Epithelial cell of proximal tubule (primary cell): Measurements from ENCODE around the gene GNG2. TPM values are rescaled to one million over a fixed set of nuclear protein-coding genes. Genes with fewer than 3 reads are reported as not detected.

ENCODE experiments used
- DNase-seq: peaks from one replicate; pipeline ENCODE4 v3.0.0-alpha.2; 2011; ENCODE audit warnings: low read depth
- H3K4me3 ChIP-seq: 2 replicates; pipeline ENCODE4 v1.5.1; 2011; ENCODE audit warnings: low read depth, mild to moderate bottlenecking, low read length
- total RNA-seq: library from RNA; depleted of rRNA; stranded (reverse); fragments of >200 nt; gene quantifications from 2 replicates; pipeline ENCODE4 v1.2.3, GENCODE V29; 2015
- TF ChIP-seq, protein P1 (sequence below): conservative IDR thresholded peaks from 2 replicates; pipeline ENCODE4 v1.5.1; 2012; ENCODE audit warnings: low read depth, mild to moderate bottlenecking, low read length

The GNG2 gene
- total RNA-seq, 1 donor from 2014 or later, result 2.5 TPM

GRCh38 chr14:51977075-51977474, 116.7 kb downstream of the GNG2 start:
- H3K4me3 ChIP-seq, result no peak overlapping the region
- TF ChIP-seq, protein P1, sequence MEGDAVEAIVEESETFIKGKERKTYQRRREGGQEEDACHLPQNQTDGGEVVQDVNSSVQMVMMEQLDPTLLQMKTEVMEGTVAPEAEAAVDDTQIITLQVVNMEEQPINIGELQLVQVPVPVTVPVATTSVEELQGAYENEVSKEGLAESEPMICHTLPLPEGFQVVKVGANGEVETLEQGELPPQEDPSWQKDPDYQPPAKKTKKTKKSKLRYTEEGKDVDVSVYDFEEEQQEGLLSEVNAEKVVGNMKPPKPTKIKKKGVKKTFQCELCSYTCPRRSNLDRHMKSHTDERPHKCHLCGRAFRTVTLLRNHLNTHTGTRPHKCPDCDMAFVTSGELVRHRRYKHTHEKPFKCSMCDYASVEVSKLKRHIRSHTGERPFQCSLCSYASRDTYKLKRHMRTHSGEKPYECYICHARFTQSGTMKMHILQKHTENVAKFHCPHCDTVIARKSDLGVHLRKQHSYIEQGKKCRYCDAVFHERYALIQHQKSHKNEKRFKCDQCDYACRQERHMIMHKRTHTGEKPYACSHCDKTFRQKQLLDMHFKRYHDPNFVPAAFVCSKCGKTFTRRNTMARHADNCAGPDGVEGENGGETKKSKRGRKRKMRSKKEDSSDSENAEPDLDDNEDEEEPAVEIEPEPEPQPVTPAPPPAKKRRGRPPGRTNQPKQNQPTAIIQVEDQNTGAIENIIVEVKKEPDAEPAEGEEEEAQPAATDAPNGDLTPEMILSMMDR, result no peak
- DNase-seq, result no peak

DNA sequence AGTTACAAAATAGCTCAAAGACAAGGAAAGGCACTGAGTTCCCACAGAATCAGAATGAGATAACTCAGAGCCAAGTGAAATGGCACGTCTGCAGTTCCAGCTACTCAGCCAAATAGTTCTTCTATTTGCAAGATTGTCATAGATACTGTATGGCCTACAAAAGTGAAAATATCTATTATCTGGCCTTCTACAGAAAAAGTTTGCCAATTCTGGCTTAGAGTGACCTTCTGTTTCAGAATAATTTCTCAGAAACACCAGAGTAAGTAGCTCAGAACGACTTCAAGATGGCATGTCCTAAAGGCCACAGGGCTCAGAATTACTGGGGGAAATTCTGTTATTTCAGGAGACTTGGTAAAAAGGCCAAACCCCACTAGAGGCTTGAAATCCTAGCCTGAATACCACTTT, 118.3 kb downstream of the GNG2 start:
- DNase-seq, result no peak
- no peak overlapping the region for H3K4me3 ChIP-seq
- TF ChIP-seq, protein P1, result no peak

- no peak overlapping the region for H3K4me3 ChIP-seq
- TF ChIP-seq, protein P1, result peak; percentile 90
- no peak for DNase-seq
Observed at GRCh38 chr14:51979088-51979709, 118.8 kb downstream of the GNG2 start.

DNA sequence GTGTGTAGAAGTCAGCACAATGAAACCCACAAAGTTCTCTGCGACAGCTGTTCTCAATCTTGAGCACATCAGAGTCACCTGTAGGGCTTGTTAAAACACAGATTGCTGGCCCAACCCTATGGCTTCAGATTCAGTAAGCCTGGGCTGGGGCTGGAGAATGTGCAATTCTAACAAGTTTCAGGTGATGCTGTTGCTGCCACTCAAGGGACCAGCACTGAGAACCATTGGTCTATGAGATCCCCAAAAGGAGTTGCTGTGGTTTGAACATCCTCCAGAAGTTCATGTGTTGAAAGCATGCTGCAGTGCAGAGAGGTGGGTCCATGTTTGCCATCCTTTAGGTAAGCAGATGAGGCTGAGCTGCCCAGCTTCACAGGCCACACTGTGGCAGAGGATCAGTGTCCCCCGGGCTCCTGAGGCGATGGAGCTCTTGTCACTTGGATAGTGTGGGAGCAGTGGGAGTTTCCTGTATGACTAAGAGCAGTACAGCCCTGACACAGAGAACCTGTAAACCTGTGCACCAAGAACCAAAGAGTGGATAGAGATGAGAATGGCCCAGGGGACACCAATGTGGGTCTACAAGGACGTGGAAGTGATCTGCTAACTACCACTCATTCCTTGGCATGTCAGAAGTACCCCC, 120.9 kb downstream of the GNG2 start:
- DNase-seq, result no peak
- H3K4me3 ChIP-seq, result no peak overlapping the region
- TF ChIP-seq, protein P1, result no peak

DNA sequence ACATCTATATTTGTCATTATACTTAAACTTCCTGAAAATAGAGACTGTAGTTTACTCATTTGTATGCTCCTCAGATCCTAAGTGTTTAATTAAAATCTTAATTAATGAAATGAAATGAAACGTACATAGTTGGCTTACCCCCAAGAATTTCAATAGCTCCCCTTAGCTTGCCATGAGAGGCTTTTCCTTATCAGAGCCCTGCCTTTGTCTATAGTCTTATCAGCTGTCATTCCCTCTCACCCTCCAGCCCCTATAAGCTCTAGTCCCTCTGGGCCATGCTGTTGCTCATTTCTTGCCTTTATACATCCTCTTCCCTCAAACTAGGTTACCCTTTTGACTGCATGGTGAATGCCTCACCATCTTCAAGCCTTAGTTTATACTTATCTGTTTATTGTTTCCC, 127.8 kb downstream of the GNG2 start:
- no peak overlapping the region for H3K4me3 ChIP-seq
- no peak for DNase-seq
- TF ChIP-seq, protein P1, result no peak

- peak; percentile 42 for DNase-seq
- H3K4me3 ChIP-seq, result peak within 1 kb of the TSS; percentile 95
- TF ChIP-seq, protein P1, result no peak
Observed at GRCh38 chr14:51989293-51990234, 129.2 kb downstream of the GNG2 start, which contains the start of gene RTRAF. TSS of gene RTRAF (plus strand) at chr14:51989546. CDS start at chr14:51989640, 94 bp downstream.
